Mesenteric fat pad (tissue), 1 donor: Measurements from ENCODE around the gene ASCC1. TPM values are rescaled to one million over a fixed set of nuclear protein-coding genes. Genes with fewer than 3 reads are reported as not detected.

Source experiments
- DNase-seq: peaks from one replicate; pipeline ENCODE4 v3.0.0-alpha.2; 2020; ENCODE audit warnings: low spot score
- total RNA-seq: library from RNA; stranded (reverse); fragmentation: NEBNext Ultra II Directional; extraction: Animal tissue kit (Norgen Biotek cat#: 25700); gene quantifications from one replicate; pipeline ENCODE4 v1.2.1, GENCODE V29; 2021
- donor health status: DM: yes; HTN: yes; CAD: no.

ASCC1 gene
- total RNA-seq, 1 donor from 2014 or later, result 29.2 TPM

DNA sequence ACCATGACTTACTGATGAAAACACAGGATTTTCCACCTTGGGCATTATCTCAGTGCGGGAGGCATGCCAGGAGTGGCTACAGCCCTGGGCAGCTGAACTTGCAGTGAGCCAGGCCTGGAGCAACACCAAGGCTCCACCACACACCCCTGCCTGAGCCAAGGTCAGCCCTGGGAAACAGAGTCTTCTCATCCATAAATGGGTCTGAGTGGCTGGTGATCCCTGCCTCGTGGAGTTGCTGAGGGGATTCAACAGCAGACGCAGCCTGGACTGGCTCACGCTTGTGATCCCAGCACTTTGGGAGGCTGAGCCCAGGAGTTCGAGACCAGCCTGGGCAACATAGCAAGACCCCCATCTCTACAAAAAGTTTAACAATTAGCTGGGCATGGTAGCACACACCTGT, 160.0 kb downstream of the ASCC1 start:
- DNase-seq, result no peak

DNA sequence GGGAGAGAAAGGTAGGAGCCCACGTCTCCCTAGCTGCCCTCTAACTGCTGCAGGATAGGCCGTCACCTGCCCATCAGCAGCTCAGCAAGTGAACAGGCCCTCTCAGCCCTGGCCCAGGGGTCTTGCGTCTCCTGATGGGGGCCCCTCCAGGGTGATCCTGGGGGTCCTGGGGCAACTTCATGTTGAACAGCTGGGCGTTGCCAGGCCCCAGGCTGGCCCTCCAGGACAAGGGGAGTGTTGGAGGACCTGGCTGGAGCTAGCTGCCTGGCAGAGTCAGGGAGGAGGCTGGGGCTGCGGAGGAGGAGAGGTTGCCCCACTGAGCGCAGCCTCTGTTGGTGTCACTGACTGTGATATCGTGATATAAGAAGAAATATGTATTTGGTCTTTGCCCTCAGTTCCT, 162.4 kb downstream of the ASCC1 start:
- DNase-seq, result no peak

DNA sequence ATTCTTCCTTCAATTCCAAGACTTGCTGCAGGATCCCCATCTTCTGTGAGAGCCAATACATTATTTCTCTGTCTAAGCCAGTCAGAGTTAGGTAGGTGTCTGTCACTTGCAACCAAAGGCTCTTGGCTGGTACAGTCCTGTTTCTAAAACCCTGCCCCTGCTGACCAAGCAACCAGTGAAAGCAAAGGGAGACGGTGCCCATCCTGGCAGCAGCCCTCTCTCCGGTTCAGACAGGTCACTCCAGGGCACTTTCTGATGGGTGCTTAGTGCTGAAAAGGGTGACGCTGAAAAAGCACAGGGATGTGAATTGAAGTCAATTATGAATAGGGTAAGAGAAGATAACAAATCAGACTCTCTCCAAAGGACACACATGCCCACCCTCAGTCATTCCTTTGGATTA, 165.2 kb downstream of the ASCC1 start:
- DNase-seq, result no peak

DNA sequence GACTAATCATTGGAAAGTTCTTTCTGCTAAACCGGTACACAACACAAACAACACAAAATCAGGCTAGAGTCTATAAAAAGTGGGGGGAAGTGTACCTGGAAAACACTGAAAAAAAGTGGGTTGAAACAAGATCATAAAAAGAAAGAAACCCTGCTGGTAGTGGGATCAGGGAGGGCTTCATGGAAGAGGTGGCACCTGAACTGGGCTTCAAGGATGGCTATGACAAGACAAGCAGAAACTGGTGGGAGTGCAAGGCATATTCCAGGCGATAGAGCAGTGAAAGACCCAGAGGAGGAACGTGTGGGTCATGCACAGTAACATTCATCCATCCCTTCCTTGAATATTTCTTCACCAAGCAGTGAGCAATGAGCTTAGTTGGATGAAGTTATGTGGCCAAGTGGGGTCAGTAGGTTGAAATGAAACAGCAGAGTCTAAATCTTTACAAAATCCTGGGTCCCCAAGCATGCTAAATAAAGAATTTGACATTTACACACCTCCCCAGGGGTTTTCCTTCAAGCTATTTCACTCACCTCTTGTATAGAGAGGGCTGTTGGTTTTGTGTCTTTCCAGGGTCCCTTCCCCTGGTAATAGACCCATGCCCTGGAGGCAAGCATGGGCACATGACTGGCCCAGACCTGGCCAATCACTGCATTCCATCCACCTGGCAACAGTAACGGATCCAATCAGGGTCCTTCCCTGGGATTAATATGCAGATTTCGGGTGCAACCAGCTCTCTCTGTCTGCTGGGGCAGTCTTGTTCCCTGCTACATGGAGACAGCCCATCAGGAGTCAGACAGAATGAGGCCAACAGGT, 165.9 kb downstream of the ASCC1 start:
- DNase-seq, result no peak

DNA sequence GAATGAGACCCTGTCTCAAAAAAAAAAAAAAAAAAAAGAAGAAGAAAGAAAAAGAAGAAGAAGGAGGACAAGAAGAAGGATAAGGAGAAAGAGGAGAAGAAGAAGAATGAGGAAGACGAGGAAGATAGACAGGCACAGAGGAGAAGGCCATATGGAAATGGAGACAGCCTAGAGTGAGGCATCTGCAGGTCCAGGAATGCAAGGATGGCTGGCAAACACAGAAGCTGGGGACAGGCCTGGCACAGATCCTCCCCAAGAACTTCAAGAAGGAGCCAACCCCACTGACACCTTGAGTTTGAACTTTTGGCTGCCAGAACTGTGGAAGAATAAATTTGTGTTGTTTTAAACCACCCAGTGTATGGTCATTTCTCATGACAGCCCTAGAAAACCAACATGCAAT, 166.6 kb downstream of the ASCC1 start:
- DNase-seq, result no peak

DNA sequence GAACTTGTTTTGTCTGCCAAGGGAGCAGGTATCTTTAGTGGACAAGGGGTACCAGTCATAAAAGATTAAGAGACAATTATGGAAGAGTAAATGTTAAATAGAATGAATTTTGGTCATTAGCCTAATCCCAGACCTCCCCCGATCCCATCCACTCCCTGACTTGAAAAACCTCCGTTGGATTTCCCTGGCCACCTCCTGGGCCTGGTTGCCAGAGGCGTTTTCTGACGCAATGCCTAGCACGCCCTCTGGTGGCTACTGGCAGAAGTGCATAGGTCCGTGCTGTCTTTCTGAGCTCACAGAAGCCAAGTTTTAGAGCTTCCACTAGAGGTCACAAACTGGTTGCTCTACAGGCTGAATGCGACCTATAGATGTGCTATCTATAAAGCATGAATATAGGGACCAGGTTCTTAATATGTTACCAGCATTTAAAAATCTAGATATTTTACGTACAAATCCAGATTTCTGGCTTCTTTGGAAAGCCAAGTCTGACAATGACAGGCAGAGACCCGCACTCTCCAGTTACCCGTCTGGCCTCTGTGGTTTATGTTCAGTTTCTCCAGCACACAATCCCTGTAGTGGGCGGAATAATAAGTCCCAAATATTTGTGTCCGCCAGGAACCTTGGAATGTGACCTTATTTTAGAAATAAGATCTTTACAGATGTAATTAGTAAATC, 167.5 kb downstream of the ASCC1 start:
- no peak for DNase-seq

Other genes with a start within 250 kb of the ASCC1 start
- gene SPOCK2, start 127.7 kb downstream of the ASCC1 start, total RNA-seq, result 5.8 TPM
- gene ANAPC16, start 264 bp downstream of the ASCC1 start, total RNA-seq, result 80.9 TPM
- 236 TPM for gene DDIT4, start 57.6 kb upstream of the ASCC1 start, total RNA-seq
- gene DNAJB12, start 138.6 kb upstream of the ASCC1 start, total RNA-seq, result 37.7 TPM